GM18508 (cell line): Measurements from ENCODE around the gene RAB15.

Source experiments
- ATAC-seq: cut with Tn5 transposase; IDR thresholded peaks from one replicate; pipeline ENCODE4 v1.9.1; 2021; ENCODE audit warnings: moderate number of reproducible peaks; ENCODE audit not compliant: insufficient read depth, unreplicated experiment

The RAB15 gene

DNA sequence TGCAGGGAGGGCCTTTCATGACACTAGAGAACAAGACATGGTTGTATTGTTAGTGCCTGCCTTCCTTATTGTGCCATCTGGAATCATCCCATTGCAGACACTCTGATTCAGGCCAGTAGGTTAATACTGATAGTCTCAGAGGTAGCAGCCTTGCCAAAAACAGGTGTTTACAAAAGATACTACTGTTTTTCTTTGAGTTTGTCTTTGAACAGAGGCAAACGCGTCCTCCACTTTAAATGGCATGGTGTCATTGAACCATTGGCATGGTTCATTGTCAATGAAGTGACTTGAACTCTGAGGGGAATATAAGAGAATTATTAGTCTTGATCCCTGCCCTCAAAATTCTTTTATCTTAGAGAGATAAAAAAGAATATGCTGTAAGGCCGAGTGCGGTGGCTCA is 18.8 kb upstream of the RAB15 start:
- ATAC-seq = no peak

DNA sequence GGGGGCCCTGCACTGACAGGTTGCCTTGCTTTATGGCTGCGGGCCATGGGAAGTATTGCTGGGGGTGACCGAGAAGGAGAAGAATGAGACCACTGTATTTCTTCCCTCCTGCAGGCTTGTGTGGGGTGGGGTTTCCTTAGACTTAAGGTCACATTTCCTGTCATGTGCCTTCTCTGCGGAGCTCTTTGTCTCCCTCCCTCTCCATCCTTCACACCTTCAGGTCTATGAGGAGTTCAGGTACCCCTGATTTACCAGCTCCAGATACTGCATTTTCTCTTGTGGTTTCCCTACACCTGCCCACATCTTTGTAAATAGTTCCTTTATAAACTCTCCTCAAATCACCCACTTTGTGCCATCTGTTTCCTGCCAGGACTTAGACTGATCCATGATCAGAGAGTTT is 18.2 kb upstream of the RAB15 start:
- no peak for ATAC-seq

DNA sequence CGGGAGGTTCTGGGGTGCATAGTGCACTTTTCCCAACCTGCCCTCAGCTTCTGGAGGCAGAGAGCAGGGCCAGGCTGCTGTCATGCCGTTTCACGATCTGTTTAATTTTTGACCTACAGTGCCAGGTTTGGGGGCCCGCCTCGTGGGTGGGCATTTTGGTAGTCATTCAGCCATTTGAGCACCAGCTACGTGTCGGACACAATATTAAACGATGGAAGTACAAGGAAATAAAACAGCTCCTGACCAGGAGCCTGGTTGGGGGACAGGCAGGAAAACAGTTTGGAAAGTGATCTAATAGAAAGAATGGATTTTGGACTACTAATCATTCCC is 15.3 kb upstream of the RAB15 start:
- ATAC-seq = no peak

DNA sequence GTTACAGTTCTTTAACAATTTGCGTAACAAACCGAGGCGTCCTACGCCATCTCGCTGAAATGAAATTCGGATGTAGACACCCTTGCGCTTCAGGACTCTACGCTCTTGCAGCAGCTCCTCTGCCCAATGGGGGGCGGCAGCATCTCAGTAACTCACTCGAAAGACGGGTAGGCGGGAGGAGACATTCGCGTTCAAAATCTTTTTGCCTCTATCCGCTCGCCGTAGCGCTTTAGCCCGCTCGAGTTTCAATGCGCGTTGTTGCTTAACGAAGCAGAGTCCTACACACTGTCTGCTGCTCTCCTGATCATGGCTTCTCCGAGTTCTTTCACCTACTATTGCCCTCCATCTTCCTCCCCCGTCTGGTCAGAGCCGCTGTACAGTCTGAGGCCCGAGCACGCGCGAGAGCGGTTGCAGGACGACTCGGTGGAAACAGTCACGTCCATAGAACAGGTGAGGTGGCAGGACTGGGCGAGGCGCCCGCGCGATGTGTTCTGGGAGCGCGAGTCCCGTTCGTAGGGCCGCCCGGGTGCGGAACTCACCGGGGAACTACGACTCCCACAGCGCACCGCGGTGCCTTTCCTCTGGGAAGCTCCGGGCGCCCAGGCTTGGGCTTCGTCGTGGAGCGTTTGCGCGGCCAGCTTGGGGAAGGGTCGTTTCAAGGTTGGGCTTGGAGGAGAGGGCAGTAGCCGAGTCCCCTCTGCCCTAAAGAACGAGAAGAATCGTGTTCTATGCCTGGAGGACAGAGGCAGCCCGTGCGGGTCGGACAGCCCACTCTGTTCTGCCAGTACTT is 14.7 kb upstream of the RAB15 start, which contains the start of gene FNTB:
Gene FNTB, plus strand, starts transcription at position 248 of the 790 bp plus-strand sequence. Its CDS starts 59 bp downstream, at position 307.
- ATAC-seq = peak; percentile 76

DNA sequence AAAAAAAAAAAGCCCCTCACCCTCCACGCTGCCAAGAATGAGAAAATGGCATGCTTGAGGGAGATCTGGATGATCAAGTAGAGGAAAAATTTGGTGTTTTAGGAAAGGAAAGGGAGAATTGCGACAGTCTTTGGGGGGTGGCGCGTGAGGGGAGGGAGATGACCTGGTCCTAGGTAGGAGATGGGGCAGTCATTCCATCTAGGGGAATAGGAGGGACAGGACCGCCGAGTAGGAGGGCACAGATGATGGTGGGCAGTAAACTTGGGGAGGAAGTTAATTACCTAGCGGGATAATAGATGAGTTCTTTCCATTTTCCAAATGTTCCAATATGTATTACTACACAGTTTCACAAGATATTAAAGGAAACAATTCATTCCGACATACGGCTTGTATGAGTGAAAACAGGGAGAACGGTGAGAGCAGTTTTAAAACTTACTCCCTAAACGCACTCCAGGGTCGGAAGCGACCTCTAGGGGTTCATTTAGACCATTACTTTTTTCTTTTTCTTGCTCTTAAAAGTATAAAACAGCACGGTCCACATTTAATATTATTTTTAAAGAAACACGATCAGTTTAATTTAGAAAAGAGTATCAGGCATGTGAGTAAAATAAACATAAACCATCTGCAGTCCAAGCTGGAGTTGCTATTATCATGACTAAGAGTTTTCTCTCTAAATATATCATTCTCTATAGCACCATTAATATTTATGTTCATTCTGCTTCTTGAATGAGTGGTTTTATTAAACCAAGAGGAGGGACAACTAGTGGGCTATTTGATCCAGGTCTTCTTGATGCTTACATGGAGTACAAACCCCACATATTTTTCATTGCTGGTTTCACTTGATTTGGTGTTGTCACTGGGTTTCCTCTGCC is 11.5 kb upstream of the RAB15 start:
- no peak for ATAC-seq

DNA sequence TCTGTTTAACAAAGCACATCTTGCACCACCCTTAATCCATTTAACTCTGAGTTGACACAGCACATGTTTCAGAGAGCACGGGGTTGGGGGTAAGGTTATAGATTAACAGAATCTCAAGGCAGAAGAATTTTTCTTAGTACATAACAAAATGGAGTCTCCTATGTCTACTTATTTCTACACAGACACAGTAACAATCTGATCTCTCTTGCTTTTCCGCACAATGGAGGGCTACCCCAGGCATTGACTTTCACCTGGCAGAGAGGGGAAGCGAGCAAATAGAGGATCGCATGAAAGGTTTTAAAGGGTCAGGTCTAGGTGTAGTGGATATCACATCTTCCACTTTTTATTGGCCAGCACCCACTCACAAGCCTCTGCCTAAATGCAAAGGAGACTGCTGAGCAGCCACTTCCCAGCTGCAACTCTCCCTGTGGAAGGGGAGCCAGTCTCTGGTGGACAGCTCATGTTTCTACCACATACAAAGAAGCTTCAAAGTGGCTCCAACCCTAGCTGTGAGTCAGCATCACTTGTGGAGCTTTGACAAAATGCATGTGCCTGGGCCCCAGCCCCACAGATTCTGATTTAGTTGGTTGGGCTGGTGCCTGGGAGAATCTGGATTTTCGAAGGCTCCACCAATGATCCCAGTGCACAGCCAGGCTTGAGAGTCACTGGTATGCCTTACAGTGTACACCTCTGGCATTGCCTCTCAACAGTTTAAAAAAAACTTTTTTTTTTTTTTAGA is 7.4 kb upstream of the RAB15 start:
- no peak for ATAC-seq

DNA sequence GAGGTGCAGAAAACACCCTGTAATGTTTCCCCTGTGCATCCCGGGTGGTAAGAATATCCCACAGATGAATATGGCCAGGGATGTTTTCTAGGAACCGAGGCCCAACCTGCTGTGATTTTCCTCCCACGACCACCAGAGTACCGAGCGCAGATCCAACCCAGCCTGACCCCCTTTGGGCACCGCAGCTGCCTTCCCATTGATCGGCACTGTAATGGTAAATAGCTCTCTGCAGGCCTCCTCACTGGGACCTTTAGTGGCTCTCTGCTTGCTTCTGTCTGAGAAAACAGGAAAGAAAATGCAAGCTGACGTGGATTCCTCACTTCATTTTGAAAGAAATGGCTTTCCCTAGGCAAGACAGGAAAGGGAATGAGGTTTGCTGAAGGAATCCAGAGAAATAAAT is 2.4 kb upstream of the RAB15 start:
- no peak for ATAC-seq

DNA sequence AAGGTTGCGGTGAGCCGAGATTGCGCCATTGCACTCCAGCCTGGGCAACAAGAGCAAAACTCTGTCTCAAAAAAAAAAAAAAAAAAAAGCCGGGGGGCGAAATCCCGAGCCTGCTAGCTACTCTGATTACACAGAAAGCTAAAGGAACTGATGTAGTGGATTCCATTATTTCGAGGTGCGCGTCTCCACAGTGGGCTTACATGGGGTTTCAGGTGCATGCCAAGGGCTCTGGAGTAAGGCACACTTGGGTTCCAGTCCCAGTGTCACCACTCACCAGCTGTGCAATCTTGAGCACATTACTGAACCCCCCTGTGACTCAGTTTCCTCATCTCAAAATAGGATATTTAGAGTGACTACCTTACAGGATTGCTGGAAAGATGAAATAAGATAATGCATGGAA is 1.7 kb upstream of the RAB15 start:
- no peak for ATAC-seq

DNA sequence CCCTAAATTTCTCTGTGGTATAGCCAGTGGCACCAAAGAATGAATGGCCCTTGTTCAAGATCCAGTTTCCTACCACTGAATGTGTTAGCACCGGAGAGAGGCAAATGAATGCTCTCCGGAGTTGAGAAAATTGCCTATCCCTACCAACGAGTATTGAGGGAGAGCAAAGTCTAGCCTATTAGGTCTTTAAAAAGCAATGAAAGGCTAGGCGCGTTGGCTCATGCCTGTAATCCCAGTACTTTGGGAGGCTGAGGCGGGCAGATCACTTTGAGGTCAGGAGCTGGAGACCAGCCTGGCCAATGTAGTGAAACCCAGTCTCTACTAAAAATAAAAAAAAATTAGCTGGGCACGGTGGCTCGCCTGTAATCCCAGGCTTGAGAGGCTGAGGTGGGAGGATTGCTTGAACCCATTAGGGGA is 898 bp upstream of the RAB15 start:
- no peak for ATAC-seq

DNA sequence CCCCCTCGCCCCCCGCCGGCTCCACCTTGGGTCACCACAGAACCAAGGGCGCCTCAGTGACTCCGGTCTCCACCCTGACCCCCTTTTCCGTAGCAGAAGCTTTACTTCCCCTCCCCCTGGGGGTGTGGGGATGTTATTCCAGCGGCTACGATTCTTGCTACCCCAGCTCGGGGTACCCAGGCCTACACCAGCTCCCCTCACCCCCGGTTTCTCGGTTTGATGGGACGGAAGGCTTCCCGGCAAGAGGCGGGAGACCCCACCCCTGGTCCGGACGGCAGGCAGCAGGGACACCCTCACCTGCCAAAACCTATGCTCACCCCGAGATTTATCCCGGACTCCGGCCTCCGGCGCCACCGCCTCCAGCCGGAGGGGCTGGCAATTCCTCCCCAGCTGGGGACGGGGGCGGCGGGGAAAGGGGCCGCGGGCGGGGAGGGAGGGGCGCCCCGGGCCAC is 619 bp downstream of the RAB15 start:
- no peak for ATAC-seq

DNA sequence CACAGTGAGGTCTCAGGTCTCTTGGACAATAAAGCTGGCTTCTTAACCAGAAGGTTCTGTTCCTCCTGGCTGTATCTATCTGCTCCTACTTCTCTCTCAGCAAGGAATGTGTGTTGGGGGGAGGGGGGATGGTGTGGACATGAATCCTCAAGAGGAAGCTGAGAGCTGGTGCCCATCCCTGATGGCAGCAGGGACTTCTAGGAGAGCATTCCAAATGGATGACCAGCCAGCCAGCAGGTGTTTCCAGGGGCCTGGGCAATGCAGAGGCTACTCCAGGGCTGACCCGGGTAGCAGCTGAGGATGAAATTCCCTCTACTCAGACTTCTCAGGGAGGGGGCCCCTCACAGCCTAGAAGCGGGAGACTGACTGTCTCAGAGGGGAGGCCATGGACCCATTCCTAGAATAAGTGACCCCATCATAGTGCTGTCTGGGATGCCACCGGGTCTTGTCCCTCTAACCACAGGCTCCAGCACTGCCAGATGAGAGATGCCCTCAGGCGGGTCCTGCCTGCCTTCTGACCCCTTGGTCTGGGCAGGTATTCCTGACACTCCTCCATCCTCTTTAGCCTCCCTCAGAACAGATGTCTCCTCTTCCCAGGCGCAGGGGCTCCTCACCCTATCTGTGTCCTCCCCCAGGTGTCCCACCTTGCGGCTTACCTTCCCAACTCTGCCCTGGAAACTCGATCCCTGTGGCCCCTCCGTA is 1.2 kb downstream of the RAB15 start:
- ATAC-seq = no peak

DNA sequence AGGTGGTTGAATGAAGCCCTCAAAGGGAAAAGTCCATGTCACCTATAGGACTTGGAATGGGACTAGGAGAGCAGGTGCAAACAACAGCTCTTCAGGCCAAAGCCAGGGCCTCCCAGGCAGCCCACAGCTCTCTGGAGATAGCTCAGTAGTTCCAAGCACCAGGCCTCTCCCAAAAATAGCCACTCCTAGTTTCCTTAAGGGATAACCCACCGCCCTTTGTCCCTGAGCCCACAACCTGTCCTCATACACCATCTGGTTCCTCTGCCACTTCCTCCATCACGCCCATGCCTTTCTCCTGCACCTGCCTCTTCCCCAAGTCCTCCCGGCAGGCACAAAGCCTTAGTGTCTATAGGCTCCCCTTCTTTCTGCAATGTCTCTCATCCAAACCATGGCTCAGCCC is 2.1 kb downstream of the RAB15 start:
- ATAC-seq = no peak

DNA sequence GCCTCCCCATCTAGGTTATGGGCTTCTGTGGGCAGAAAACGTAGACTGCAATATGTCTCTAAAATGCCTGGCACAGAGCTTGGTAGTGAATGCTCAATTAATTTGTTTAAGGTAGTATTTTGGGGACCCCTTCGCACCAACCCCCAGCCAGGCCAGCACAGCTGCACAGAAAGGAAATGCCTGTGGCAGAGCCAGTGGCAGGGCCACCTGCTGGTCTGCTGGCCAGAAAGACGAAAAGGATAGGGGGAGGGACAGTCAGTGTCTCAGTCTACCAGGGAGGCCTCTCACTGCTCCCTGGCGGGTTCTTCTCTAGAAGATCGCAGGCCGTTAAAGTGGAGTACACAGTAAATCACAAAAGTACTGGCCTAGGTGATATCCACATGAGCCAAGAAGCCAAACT is 3.5 kb downstream of the RAB15 start:
- ATAC-seq = no peak

DNA sequence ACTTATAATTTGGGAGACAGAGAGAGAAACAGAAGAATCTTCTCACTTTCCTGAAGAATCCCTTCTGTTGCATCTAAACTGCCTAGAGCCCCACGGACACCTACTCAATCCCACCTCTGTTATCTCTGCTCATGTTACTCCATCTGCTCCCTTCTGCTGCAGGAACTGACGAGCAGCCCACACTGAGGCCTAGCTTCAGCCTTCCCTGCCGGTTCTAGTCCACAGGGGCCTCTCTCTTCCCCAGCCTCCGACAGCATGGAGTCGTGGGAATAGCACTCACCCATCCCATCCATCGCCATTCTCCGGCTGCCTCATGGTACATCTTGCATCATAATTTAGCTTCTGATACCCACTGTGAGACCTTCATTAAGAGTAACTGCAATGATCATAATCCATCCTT is 4.0 kb downstream of the RAB15 start:
- ATAC-seq = no peak

DNA sequence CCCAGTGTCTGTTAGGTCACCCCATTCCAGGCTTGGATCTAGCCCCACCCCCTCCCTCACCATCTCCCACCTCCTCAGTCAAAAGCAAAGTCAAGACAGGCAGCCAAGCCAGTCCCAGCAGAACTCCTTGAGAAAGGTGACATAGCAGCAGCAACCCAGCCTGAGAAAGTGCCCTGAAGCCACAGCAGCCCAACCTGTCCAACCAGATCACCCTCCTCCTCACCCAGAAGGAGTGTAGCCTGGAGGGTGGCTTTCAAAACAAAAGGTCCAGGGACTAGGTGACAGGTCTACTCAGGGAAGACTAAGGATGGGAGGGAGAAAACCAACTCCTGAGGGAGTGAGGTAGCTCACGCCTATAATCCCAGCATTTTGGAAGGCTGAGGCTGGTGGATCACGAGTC is 5.2 kb downstream of the RAB15 start:
- ATAC-seq = no peak

DNA sequence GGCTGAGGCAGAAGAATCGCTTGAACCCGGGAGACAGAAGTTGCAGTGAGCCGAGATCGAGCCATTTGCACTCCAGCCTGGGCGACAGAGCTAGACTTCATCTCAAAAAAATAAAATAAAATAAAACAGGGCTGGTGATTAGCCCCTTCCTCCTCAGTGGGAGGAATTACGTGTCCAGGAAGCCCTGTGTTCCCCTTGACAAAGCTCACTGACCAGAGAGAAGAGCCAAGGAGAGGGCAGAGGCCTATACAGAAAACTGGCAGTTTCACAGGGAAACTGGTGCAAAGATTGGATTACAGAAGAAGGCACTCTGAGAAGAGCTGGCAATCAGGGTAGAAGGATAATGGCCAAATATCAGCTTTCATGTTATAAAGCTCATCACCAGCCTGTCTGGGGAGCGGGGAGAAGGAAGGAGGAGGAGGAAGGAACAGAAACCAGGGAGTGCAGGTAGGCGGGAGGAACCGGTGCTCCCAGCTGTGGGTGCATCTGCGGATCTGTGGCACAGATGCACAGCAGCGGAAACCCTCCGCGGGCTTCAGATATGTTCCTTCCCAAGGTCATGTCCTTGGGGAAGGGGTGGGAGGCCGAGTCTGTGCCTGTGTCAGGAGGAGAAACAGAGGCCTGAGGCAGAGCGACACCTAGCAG is 6.7 kb downstream of the RAB15 start:
- ATAC-seq = no peak

DNA sequence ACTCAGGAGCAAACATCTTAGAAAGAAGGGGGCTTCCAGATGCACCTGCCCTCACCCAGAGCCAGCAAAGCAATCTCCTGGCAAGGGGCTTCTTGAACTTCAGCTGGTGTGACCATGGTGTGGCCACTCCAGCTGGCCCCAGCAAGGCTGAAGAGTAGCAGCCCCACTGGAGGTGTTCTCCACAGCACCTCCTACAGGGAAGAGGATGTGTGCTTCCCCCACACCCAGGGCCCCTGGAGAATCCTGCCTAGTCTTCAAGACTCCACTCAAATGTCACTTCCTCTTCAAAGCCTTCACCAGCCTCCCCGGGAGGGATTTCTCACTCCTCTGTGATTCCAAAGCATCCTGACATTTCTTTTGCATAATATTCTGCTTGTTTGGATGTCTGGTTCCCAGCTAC is 8.5 kb downstream of the RAB15 start:
- ATAC-seq = no peak

DNA sequence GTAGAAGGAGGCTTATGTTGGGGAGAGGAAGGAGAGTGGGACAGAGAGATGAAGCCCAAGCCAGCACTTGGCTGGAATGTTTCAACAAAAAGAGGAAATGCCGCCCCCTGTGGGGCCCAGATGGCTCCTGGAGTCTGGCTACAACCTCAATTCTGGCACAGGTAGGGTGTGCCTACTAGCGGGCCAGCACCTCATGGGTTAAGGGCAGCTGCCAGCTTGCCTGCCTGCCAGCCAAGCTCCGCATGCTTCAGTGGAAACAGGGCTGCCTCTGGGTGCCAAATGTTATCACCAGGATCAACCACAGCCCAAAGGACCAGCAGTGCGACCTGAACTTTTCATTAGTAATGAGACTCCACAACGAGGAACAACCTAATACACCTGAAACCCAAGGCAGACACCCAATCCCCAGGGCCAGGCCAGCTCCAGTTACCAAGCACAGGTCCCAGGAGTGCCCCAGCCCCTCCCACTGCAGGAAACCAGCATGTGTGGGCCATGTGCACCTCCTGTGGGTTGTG is 11.3 kb downstream of the RAB15 start:
- no peak for ATAC-seq

DNA sequence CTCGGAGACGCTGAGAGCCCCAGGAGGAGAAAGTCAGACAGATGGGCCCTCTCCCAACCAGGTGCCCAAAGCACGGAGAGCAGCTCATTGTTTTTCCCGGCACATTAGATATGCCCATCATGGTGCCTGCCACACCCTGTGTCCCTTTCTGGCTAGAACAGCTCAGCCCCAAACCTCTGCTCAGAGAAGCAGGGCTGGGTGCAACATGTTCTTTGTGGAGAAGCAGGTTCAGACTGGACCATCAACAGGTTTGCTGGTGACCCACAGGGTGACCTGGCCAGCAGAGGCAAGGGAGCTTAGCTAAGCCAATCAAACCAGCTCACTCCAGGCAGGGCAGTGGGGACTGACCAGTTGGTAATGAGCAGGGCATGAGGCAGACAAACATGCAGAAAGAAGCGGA is 13.4 kb downstream of the RAB15 start:
- ATAC-seq = no peak

DNA sequence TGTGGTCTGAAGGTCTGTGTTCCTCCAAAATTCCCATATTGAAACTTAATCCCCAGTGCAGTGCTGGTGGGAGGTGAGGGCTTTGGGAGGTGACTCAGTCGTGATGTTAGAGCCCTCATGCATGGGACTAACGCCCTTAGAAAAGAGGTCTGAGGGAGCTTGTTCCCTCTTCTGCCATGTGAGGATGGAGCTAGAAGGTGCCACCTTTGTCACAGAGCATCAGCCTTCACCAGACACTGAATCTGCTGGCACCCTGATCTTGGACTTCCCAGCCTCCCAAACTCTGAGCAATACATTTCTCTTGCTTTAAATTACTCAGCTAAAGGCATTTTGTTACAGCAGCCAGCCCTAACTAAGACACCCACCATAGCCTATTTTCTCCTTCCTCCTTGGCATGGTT is 13.9 kb downstream of the RAB15 start:
- ATAC-seq = no peak
